ENCODE data around the gene LIN37.

LIN37 gene, protein sequence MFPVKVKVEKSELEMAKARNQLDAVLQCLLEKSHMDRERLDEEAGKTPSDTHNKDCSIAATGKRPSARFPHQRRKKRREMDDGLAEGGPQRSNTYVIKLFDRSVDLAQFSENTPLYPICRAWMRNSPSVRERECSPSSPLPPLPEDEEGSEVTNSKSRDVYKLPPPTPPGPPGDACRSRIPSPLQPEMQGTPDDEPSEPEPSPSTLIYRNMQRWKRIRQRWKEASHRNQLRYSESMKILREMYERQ

GRCh38 chr19:35748106-35749020, at the start of gene LIN37:
LIN37 (plus strand) TSS chr19:35748576; CDS start chr19:35748725, 149 bp downstream.
- H3K9me3 Mint-ChIP-seq: no peaks in the 10 kb centered on the region
- H3K27ac Mint-ChIP-seq: peak within 1 kb of the TSS; percentile 86
- no peaks in the 10 kb centered on the region for H3K27me3 Mint-ChIP-seq
- H3K36me3 Mint-ChIP-seq (ENCODE audit: low read depth): peaks cover 71% of the 10 kb centered on the region
- peaks cover 64% of the 10 kb centered on the region for H3K4me1 Mint-ChIP-seq (ENCODE audit: low read depth)
- intact Hi-C loops (cut with micrococcal nuclease): loop anchor here (1.0 to 10.0 kb wide), 6 partner anchors 10 to 304 kb away; partner anchors contain the start of genes COX6B1, ETV2, HCST and NFKBID
- H3K4me3 Mint-ChIP-seq: peak within 1 kb of the TSS; percentile 92

DNA sequence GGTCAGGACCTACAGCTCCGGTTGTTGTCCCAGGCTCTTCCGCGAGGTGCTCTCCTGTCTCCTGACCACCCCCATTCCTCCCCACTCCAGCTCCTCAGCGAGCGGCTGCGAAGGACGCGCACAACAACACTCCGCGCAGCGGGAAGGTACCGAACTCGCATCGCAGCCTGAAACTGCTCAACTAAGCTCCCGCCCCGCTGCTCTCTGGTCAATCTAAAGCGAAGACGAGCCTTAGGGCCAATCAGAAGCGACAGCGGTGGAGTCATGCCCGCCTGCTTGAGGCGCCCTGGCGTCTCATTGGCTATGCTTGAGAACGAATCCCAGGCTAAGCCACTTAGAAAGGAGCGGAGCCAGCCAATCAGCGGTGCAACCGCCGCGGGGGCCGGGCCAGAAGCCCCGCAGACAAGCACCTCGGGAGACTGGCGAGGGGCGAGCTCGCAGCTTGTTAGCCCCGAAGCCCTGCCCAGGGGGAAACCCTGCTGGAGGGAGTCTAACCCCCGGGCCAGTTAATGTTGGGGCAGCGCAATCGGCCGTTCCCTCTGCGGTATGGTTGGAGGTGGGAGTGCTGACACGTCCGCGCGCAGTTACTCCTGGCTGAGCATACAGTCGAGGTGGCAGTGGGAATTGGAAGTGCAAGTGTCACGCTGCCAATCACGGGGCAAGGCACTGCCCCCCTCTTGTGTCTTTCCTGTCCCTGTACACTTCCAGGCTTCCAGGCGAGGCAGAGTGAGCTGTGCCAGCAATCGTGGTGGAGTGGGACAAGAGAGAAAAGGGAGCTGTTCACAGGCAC, 46.0 kb upstream of the LIN37 start:
- no peaks in the 10 kb centered on the region for H3K36me3 Mint-ChIP-seq (ENCODE audit: low read depth)
- peak overlapping the region; percentile 46 for H3K27ac Mint-ChIP-seq
- intact Hi-C loops (cut with micrococcal nuclease): no loop called here
- peak overlapping the region; percentile 86 for H3K4me3 Mint-ChIP-seq
- peaks cover 9% of the 10 kb centered on the region for H3K4me1 Mint-ChIP-seq (ENCODE audit: low read depth)
- H3K9me3 Mint-ChIP-seq: no peaks in the 10 kb centered on the region
- peaks cover 39% of the 10 kb centered on the region for H3K27me3 Mint-ChIP-seq

- no peaks in the 10 kb centered on the region for H3K36me3 Mint-ChIP-seq (ENCODE audit: low read depth)
- H3K27me3 Mint-ChIP-seq: peaks cover 42% of the 10 kb centered on the region
- H3K4me3 Mint-ChIP-seq: no peak overlapping the region
- no peaks in the 10 kb centered on the region for H3K9me3 Mint-ChIP-seq
- H3K4me1 Mint-ChIP-seq (ENCODE audit: low read depth): peaks cover 9% of the 10 kb centered on the region
- intact Hi-C loops (cut with micrococcal nuclease): no loop called here
- H3K27ac Mint-ChIP-seq: no peak overlapping the region
These were observed 45.0 kb upstream of the LIN37 start for GRCh38 chr19:35703343-35703742.

- Mint-ChIP-seq H3K27ac (no peak within 1 kb of the TSS), H3K27me3 (peaks cover 42% of the 10 kb centered on the region), H3K9me3 (no peaks in the 10 kb centered on the region), H3K36me3 (ENCODE audit: low read depth) (no peaks in the 10 kb centered on the region), H3K4me1 (ENCODE audit: low read depth) (peaks cover 9% of the 10 kb centered on the region), H3K4me3 (no peak within 1 kb of the TSS)
- intact Hi-C loops (cut with micrococcal nuclease): no loop called here
These were observed 44.2 kb upstream of the LIN37 start, which contains the start of gene ZBTB32 for GRCh38 chr19:35704218-35704617. ZBTB32 (plus strand) TSS chr19:35704558; CDS start chr19:35714627, 10,069 bp downstream.

DNA sequence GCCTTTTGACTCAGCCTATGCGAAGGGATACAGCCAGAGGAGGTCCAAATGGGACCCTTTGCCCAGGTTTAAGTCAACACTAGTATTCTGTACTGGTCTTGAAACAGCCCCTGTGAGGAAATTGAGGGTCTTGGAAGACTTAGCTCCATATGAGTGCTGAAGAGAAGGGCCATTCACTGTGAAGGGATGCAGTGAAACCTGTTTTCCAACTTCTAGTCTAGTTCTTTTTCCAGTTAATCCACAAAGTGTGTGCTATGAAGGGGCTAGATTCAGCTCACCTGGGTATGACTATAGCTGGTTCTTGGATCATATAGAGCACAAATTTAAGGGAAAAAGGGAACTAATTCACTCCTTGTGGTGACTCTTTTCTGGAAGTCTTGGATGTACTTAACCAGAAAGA, 40.0 kb upstream of the LIN37 start:
- peaks cover 33% of the 10 kb centered on the region for H3K27me3 Mint-ChIP-seq
- no peaks in the 10 kb centered on the region for H3K36me3 Mint-ChIP-seq (ENCODE audit: low read depth)
- H3K27ac Mint-ChIP-seq: no peak overlapping the region
- H3K4me1 Mint-ChIP-seq (ENCODE audit: low read depth): peaks cover 7% of the 10 kb centered on the region
- H3K9me3 Mint-ChIP-seq: no peaks in the 10 kb centered on the region
- no peak overlapping the region for H3K4me3 Mint-ChIP-seq
- intact Hi-C loops (cut with micrococcal nuclease): no loop called here

- Mint-ChIP-seq H3K4me1 (ENCODE audit: low read depth) (peaks cover 23% of the 10 kb centered on the region), H3K9me3 (no peaks in the 10 kb centered on the region), H3K4me3 (no peak overlapping the region), H3K36me3 (ENCODE audit: low read depth) (no peaks in the 10 kb centered on the region), H3K27me3 (peaks cover 32% of the 10 kb centered on the region), H3K27ac (no peak overlapping the region)
- intact Hi-C loops (cut with micrococcal nuclease): no loop called here
These were observed 37.3 kb upstream of the LIN37 start for GRCh38 chr19:35710784-35711723.

GRCh38 chr19:35712567-35713505, 35.5 kb upstream of the LIN37 start:
- intact Hi-C loops (cut with micrococcal nuclease): no loop called here

GRCh38 chr19:35713506-35713850, 34.9 kb upstream of the LIN37 start:
- no peak overlapping the region for H3K27ac Mint-ChIP-seq
- peaks cover 26% of the 10 kb centered on the region for H3K27me3 Mint-ChIP-seq
- H3K9me3 Mint-ChIP-seq: no peaks in the 10 kb centered on the region
- H3K36me3 Mint-ChIP-seq (ENCODE audit: low read depth): peaks cover 7% of the 10 kb centered on the region
- no peak overlapping the region for H3K4me3 Mint-ChIP-seq
- intact Hi-C loops (cut with micrococcal nuclease): no loop called here
- peaks cover 31% of the 10 kb centered on the region for H3K4me1 Mint-ChIP-seq (ENCODE audit: low read depth)

More at GRCh38 chr19:35712567-35713505, 35.5 kb upstream of the LIN37 start:
- peaks cover 7% of the 10 kb centered on the region for H3K36me3 Mint-ChIP-seq (ENCODE audit: low read depth)
- H3K9me3 Mint-ChIP-seq: no peaks in the 10 kb centered on the region
- peaks cover 31% of the 10 kb centered on the region for H3K4me1 Mint-ChIP-seq (ENCODE audit: low read depth)
- H3K4me3 Mint-ChIP-seq: no peak overlapping the region
- H3K27me3 Mint-ChIP-seq: peaks cover 26% of the 10 kb centered on the region
- H3K27ac Mint-ChIP-seq: no peak overlapping the region

GRCh38 chr19:35713904-35714495, 34.4 kb upstream of the LIN37 start:
- Mint-ChIP-seq H3K27me3 (peaks cover 26% of the 10 kb centered on the region), H3K4me3 (no peak overlapping the region), H3K9me3 (no peaks in the 10 kb centered on the region), H3K4me1 (ENCODE audit: low read depth) (peaks cover 35% of the 10 kb centered on the region), H3K36me3 (ENCODE audit: low read depth) (peaks cover 7% of the 10 kb centered on the region), H3K27ac (no peak overlapping the region)
- intact Hi-C loops (cut with micrococcal nuclease): no loop called here

- no peak overlapping the region for H3K4me3 Mint-ChIP-seq
- intact Hi-C loops (cut with micrococcal nuclease): no loop called here
- H3K27ac Mint-ChIP-seq: no peak overlapping the region
- peaks cover 26% of the 10 kb centered on the region for H3K27me3 Mint-ChIP-seq
- H3K4me1 Mint-ChIP-seq (ENCODE audit: low read depth): peaks cover 42% of the 10 kb centered on the region
- no peaks in the 10 kb centered on the region for H3K9me3 Mint-ChIP-seq
- H3K36me3 Mint-ChIP-seq (ENCODE audit: low read depth): peaks cover 13% of the 10 kb centered on the region
These were observed 33.6 kb upstream of the LIN37 start for GRCh38 chr19:35714601-35715354.

DNA sequence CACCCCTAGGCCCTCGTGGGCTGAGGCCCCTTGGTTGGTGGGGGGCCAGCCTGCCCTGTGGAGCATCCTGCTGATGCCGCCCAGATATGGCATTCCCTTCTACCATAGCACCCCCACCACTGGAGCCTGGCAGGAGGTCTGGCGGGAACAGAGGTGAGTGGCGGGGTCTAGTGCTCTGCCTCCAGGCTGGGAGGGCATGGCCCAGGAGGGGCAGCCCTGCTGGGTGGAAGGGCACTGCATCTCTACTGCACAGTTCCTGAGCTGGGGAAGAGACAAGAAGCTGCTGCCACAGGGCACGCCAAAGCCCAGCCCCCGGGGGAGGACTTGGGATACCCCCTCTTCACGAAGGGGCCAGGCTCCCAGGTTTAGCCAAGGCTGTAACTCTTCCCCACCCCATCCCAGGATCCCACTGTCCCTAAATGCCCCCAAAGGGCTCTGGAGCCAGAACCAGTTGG, 33.0 kb upstream of the LIN37 start:
- intact Hi-C loops (cut with micrococcal nuclease): no loop called here
- H3K4me3 Mint-ChIP-seq: no peak overlapping the region
- H3K36me3 Mint-ChIP-seq (ENCODE audit: low read depth): peaks cover 19% of the 10 kb centered on the region
- no peak overlapping the region for H3K27ac Mint-ChIP-seq
- H3K9me3 Mint-ChIP-seq: no peaks in the 10 kb centered on the region
- peaks cover 47% of the 10 kb centered on the region for H3K4me1 Mint-ChIP-seq (ENCODE audit: low read depth)
- H3K27me3 Mint-ChIP-seq: peaks cover 26% of the 10 kb centered on the region

Data from dendritic cell treated with granulocyte-macrophage colony-stimulating factor and Interleukin-4, amounts not matched to agents 40 ng/mL and 50 ng/mL, for 4 days (primary cell).